AG08395 (cell line): ENCODE data around the gene KCNS1.
"Not testable (repeated sequence)": the region's sequence is repeated elsewhere in the genome, so short reads cannot be mapped to it uniquely, and the experiment has no call there.

Experiments used
- DNase-seq: peaks from one replicate; pipeline ENCODE4 v3.0.0; 2012; ENCODE audit warnings: mixed read lengths, low spot score

The KCNS1 gene, protein sequence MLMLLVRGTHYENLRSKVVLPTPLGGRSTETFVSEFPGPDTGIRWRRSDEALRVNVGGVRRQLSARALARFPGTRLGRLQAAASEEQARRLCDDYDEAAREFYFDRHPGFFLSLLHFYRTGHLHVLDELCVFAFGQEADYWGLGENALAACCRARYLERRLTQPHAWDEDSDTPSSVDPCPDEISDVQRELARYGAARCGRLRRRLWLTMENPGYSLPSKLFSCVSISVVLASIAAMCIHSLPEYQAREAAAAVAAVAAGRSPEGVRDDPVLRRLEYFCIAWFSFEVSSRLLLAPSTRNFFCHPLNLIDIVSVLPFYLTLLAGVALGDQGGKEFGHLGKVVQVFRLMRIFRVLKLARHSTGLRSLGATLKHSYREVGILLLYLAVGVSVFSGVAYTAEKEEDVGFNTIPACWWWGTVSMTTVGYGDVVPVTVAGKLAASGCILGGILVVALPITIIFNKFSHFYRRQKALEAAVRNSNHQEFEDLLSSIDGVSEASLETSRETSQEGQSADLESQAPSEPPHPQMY

DNA sequence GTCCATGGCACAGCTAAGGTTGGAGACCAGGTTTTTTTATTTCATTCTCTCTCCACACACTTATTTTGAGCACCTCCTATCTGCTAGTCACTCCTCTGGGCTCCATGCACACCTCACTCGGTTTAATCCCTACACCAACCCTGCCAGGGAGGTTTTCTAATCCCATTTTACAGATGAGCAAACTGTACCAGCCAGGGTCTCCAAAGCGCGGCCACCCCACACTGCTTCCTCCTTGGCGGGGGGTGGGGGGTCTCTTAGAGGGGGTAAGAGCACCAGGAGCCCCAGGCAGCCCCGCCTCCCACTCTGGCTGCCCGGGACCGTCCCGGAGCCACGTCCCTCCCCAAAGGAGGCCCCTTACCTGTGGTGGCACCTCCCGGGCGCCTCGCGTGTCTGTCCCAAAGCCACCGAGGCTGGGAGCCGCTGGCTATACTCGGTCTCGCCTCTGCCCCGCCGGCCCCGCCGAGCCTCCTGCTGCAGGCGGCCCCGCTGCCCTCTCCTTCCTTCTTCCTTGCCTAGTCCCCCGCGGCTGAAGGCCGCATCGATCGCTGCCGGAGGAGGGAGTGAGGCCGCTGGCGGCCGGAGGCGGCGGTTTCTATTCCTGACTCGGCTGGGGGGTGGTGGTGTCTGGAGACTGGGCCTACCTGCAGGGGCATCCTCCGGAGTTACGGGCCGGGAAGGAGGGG is at the start of gene KCNS1:
KCNS1 (minus strand) TSS at position 565 of the 683 bp plus-strand sequence. CDS start 1,891 bp downstream, outside the sequence.
- peak; percentile 37 for DNase-seq

DNA sequence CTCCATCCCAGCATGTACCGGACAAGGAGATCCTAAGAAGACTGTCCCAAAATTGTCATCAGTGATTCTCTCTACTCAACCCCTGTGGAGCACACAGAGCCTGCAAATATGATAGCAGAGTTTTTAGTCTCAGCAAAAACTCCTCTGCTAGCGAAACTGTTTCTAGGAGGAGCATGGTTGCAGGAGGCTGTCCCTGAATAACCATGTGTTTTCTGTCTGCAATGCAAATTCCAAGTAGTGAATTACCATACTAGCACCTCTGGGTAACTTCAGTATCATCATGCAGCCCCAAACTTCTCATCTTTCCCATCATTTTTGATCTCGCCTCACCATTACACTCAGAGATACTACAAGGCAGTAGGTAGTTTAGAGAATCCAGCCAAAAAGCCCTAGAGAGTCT is 48.1 kb upstream of the KCNS1 start:
- DNase-seq = no peak

DNA sequence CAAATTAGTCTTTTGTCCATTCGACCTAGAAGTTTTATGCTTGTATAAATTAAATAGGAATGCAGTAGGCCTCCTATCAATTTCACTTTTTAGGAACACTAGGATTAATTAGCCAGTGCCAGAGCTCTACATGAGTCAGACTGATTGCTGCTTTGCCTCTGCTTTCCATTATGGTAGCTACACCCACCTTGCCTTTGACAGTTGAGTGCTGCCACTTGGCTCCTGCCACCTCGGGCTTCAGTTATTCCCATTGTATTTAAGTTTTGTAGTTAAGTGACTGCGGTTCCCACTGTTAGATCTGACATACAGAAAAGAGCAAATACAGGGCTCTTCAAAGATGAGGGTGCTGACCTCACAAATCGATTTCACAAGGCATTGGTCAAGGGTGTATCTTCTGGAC is 39.9 kb upstream of the KCNS1 start:
- DNase-seq = no peak

DNA sequence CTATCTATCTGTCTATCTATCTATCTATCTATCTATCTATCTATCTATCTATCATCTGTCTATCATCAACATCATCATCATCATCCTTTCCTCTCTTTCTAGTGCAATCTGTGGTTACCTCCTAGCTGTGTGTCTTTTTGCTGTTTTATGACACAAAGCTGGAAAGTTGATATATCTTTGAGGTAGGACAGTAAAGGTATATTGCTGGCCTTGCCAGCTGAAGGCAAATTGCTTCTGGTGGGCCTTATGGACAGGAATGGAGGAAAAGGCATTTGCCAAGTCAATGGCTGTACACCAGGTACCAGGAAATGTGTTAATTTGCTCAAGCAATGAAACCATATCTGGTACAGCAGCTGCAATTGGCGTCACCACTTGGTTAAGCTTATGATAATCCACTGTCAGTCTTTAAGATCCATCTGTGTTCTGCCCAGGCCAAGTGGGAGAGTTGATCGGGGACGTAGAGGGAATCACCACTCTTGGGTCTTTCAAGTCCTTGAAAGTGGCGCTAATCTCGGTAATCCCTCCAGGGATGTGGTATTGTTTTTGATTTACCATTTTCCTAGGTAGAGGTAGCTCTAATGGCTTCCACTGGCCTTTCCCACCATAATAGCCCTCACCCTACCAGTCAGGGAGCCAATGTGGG is 38.9 kb upstream of the KCNS1 start:
- not testable (repeated sequence) for DNase-seq

DNA sequence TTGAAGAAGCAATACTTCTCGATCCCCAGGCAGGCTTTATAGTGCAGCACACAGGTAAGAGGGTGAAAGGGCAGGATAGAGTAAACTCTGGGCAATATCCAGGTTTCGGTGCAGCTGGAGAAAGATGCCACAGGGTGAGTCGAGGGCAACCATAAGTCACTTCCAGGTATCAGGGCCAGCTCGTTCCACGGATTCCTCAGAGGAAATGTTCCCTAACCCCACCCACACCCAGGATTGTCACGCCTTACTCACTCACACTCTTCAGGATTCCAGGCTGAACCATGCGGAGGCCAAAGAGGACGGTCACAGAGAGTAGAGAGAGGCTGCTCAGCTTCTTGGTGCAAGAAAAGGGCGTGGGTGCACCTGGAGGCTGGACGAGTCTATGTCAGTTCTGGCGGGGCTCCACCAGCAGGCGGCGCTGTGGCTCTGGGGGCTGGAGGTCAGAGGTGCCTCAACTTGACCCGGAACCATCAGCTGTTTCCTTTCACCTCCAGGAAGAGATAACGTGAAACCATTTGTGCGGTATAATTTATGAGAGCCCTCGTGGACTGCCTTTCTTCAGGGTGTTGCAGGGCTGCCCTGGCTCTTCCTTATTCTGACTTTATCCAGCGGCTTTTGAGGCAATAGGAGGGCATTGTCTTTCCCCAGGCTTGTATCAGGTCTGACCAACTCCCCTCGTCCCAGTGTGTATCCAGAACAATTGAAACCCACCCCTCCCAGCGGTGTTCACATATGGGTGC is 37.8 kb upstream of the KCNS1 start:
- DNase-seq = peak; percentile 16

DNA sequence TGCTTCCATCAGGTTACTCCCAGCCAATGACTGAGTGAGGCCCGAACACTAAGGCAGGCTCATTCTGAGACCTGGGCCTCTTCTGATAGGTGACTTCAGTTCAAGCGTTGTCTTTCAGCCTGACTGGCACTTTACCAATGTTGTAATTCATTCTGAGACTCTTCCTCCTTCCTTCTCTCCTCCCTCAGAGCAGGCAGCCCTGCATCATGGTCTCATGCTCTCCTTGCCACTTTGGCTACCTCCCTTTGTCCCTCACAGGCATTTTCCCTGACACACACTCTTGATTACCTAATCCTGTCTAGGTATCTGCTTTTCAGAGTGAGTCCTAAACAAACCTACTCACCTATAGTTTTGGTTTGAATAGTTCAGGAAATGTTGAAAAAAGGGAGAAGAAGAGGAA is 36.0 kb upstream of the KCNS1 start:
- DNase-seq = no peak

DNA sequence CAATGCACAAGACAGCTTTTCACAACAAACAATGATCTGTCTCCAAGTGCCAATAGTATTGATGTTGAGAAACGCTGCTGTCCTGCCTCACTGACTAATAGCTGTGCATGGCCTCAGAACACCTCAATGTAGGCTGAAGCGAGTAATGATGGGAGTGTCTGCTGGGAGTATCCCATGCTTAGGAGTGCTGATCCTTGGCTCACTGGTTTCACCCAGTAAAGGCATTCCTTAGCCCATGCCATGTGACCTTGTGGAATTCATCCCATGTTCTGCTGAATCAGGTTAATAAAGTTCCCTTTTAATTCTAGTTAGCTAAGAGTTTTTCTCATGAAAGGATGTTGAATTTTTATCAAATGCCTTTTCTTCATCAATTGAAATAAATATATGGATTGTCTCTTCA is 27.2 kb upstream of the KCNS1 start:
- no peak for DNase-seq

DNA sequence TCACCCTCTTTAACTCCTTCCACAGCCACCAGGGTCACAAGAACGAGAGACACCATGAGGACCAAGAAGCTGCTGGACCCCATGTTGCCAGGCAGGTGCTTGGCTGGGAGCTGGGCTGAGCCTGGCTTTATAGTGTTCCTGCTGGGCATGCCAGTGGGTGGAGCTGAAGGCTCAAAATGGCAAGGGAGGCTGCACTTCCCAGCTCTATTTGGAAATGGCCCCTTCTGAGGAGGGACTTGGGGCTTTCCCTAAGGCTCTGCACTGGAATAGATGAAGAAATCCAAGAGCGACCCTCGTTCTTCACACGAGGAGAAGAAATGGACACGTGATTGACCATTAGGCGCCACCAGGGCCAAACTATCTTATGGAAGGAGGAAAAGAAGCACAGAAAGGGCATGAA is 23.4 kb upstream of the KCNS1 start, which contains the start of gene WFDC12:
WFDC12 (minus strand) TSS at position 101 of the 400 bp plus-strand sequence; CDS start at position 83, 18 bp downstream.
- DNase-seq = no peak

DNA sequence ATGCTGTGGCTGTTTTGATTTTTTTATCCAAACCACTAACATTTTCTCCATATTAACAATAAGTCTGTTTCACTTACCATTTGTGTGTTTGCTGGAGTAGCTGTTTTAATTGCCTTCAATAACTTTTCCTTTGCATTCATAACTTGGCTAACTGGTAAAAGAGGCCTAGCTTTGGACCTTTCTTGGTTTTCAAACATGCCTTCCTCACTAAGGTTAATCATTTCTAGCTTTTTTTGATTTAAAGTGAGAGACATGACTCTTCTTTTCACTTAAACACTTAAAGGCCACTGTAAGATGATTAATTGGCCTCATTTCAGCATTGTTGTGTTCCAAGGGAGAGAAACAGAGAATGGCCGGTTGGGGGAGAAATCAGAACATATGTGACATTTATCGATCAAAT is 20.5 kb upstream of the KCNS1 start:
- no peak for DNase-seq

DNA sequence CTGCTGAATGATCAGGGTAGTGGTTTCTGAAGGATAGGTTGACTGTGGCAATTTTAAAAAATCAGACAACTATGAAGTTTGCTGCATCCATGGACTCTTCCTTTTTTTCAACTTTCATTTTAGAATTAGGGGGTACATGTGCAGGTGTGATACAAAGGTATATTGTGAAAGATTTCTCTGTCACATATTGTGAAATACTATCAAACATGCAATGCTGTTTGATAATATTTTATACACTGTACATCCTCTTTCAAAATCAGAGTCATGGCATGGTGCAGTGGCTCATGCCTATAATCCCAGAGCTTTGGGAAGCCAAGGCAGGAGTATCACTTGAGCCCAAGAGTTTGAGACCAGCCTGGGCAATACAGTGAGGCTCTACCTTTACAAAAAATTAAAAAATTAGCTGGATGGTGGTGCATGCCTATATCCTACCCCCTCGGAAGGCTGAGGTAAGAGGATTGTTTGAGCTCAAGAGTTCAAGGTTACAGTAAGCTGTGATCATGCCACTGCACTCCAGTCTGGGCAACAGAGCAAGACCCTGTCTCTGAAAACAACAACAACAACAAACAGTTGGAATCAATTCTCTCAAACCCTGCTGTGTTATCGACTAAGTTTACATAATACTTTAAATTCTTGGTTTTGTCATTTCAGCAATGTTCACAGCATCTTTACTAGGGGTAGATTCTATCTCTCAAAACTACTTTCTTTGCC is 18.8 kb upstream of the KCNS1 start:
- DNase-seq = no peak

DNA sequence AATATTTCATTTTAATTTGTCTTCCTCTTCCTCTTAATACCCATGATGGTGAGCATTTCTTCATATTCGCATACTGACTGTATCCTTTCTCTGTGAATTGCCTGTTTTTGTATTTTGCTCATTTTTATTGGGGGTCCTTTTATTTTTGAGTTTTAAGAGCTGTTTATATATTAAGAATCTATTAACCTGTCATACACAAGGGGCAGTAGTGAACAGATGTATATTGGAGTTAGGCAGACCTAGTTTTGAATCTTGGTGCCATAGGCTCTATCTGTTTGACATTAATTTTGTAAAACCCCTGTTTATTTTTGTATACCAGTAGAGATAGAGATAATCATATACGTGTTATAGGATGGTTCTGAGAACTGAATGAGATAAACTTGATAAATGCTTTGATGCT is 17.1 kb upstream of the KCNS1 start:
- DNase-seq = no peak

DNA sequence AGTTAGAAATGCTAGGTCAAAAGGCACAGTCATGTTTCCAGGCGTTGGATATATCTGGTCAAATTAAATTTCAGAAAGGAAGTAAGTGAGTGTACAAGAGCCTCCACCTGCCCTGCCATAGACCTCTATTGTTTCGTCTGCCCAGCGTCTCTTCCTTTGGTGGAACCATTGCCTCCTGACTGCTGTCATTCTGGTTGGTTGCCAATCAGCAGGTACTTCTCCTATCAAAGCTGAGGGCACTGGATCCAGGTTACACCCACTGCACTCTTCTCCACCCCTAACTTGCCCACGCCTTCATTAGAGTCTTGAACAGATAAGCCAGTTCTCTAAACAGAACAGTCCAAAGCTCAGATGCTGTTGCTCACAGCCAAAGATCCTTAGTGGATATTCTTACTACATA is 16.7 kb upstream of the KCNS1 start:
- no peak for DNase-seq

DNA sequence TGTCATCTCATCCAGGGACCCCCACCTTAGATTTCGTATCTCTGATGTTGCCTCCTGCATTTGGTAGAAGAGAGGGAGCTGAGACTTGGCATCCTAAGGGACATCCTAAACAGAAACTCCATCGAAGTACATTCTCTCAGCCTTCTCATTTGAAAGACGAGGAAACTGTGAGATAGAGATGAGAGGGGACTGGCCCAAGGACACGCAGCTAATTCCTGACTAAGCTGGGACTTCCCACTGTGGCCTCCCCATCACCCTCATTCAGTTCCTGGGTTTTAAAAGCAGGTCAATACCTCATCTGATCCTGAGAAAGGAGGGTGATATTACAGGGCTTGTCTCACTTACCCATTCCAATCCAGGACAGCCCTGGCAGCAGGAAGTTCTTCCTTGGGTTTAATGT is 14.9 kb upstream of the KCNS1 start:
- DNase-seq = no peak

DNA sequence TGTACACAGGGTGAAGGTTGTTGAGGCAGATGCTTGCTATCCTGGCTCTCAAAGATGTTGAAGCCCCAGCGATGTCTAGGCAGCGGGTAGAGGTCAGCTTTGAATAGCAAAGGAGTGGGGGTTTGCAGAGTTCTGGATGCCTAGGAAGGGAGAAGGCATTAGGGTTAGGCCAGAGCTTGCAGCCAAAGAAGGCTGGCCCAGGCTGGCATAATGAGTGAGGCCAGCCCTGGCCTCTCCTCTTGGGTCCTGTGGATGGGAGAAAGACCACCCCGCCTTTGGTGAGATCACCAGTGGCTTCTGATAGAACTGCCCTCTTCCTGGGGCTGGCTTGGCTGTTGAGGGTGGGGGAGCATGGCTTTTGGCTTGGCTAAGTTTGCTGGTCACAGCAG is 14.5 kb upstream of the KCNS1 start:
- no peak for DNase-seq

DNA sequence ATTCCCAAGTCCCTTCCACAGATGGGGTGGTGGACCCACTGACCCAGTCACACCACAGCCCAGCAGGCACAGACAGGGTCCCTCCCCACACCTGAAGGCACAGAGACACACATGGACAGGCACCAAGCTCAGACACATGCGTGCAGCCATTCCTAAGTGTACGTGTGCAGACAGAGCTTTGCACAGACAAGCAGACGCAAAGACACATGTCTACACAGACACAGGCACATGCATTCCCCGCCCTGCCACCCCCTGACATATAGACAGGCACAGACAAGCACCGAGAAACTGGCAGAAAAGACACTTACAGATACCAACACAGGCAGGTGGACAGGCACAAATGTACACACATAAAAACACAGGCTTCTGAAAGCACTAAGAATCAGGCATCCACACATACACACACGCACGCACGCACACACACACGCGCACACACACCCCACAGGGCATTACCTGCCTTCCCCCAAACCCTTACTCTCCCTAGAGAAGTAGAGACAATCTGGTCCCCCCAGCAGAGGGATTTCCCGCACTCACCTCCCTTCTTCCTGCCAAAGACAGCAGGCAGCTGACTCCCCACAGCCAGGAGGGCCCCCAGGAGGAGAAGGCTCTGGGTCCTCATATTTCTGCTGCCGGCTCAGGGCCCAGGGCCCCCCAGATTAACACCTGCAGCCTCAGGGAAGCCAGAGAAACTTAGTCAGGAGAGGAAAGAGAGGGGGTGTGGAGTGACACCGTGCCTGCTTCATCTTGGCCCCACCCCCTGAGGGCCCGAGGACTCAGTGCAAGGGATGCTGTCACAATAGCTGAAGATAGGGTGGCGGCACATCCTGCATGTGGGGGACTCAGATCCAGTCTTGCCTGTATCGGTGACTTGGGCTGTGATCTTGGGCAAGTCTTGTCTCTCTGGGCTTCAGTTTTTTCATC is 13.8 kb upstream of the KCNS1 start, which contains the start of gene WFDC5:
WFDC5 (minus strand) TSS at position 710 of the 921 bp plus-strand sequence; CDS start at position 619, 91 bp downstream.
- DNase-seq = no peak

DNA sequence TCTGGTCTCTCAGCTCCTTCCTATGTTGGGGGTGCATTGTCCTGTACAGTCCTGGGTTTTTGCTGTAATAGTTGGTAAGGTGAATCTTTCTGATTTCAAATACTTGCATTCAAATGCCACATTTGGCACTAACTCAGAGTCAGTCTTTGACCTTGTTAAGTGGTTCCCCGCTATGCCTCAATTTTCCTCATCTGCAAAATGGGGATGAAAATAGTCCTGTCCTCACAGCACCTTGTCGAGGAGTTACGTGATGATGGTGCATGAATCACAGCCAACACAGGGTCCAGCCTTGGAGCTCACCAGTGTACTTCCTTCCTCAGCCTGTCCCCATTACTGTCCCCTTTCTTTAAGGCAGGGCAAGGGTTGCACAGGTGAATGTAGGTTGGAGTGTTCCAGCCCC is 12.9 kb upstream of the KCNS1 start:
- DNase-seq = no peak

DNA sequence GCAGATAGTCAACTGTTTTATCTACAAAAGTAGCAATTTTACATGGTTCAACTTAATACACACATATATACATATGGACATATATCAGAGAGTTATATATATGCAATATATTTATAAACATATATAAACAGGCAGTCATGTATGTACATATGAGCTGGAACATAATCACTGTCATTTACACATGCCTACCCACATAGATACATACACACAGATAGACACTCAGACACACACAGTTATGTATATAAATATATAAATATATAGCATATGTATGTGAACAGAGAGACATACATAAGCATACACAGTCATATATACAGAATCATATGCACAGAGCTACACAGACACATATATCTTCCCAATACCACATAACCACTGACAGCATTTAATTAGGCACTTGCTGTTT is 11.8 kb upstream of the KCNS1 start:
- no peak for DNase-seq

DNA sequence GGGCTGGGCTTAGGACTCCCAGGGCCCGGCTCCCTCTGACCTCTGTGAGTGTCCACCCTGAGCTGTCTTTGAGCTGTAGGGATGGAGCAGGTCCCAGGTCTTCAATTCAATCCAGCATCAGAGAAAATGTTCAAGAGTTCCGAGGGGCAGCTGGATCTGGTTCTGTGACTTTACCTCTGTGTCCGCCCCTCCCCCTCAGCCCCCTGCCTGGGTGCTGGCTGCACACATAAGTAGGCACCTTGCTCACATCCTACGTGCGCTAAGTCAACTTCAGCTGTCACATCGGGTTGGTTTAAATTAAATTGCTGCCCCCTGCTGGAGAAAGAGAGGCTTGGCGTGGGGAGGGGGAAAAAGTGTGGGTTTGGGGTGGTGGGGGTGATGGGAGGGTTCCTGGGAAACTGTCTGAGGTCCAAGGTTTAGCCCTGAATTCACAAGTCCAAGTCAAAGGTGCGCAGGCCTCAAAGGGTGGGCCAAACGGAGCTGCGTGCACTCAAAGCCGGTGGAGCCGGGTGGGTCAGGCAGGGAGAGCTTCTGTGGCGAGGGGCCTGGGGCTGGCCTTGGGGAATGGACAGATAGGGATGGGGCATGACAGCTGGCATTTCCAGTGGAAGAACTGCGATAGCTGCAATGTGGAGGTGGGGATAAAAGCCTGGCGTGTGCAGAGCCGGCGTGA is 11.0 kb upstream of the KCNS1 start:
- no peak for DNase-seq

DNA sequence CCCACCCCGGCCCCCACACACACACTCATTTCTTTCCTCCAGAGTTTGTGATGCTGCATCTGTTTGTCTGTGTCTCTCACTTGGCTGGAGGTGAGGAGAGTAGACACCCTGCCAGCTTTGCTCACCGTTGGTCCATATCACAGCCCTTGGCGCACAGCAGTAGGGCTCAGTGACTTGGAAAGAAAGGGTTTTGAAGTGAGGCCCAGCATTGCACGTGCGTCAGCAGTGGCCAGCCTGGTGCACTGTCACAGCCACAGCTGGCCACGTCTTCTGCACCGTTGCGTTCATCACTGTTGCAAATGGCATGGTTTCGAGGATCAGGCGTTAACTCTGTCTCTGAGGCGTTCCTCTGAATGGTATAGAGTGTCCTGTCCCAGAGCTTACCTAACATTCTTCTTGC is 10.4 kb upstream of the KCNS1 start:
- DNase-seq = no peak

DNA sequence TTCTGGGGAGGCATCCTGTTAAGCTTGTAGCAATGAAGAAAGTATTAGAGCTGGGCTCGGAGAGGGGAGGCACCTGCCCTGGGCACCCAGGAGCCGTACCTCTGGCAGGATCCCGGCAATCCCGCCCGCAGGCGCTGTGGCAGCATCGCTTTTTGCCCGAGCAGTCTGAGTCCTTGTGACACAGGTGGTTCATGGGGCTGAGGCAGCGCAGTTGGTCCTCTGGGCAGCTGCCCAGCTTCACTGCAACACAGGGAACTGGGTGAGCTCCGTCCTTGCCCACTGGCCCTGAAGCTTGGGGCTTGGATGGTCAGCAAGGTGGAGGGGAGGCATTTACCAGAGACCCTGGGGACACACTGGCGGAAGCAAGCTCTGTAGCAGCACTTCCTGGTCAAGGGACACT is 9.4 kb upstream of the KCNS1 start:
- DNase-seq = no peak
